Prostate gland (tissue), 2 donors: ENCODE results near the gene PLA2G3.
"Not testable (repeated sequence)": the region's sequence is repeated elsewhere in the genome, so short reads cannot be mapped to it uniquely, and the experiment has no call there.

Source experiments
- CTCF ChIP-seq, 4 experiments: fragments of 200-600 bp in 2 of 4; fragments of 450-650 bp in 2 of 4; sonication (generic) in 2 of 4; IDR thresholded peaks; 1 replicate in 3 of 4; 2 replicates in 1 of 4; pipeline ENCODE4 v1.5.1; 2016 to 2019; ENCODE audit warnings: antibody characterized with exemption in 4 of 4, mild to moderate bottlenecking in 2 of 4, moderate library complexity in 2 of 4
- POLR2A ChIP-seq: fragments of 450-650 bp; IDR thresholded peaks from one replicate; pipeline ENCODE4 v1.6.1; 2016; ENCODE audit warnings: antibody characterized with exemption, mild to moderate bottlenecking
- POLR2AphosphoS5 ChIP-seq: sonication (generic); formaldehyde crosslinking; IDR thresholded peaks from one replicate; pipeline ENCODE4 v1.6.1; 2017; ENCODE audit warnings: antibody characterized with exemption

DNA sequence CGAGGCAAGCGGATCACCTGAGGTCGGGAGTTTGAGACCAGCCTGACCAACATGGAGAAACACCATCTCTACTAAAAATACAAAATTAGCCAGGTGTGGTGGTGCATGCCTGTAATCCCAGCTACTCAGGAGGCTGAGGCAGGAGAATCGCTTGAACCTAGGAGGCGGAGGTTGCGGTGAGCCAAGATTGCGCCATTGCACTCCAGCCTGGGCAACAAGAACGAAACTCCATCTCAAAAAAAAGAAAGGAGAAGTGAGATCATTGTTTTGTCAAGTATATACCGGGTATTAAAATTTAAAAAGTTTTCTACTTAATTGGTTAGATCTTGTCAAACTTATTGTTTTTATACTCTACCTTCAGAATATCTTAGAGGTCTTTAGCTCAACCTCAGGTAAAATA, 31.4 kb upstream of the PLA2G3 start:
- not testable (repeated sequence) for TF ChIP-seq CTCF (IDR thresholded peaks at IDR 0.05); POLR2A; POLR2AphosphoS5
